Forelimb muscle (tissue), 1 donor: ENCODE results near the gene SLC1A2. TPM values are rescaled to one million over a fixed set of nuclear protein-coding genes. Genes with fewer than 3 reads are reported as not detected.

ENCODE experiments used
- DNase-seq: peaks from one replicate; pipeline ENCODE4 v3.0.0-alpha.2; 2013; ENCODE audit warnings: low read depth
- polyA plus RNA-seq: library from polyadenylated mRNA; unstranded; fragments of 120-200 nt; gene quantifications from one replicate; pipeline ENCODE4 v1.2.1, GENCODE V29; 2013; ENCODE audit not compliant: insufficient read length

The SLC1A2 gene
- polyA plus RNA-seq, 1 donor, result 0.99 TPM

GRCh38 chr11:35303596-35304385 lies 115.6 kb downstream of the SLC1A2 start:
- DNase-seq, result no peak

DNA sequence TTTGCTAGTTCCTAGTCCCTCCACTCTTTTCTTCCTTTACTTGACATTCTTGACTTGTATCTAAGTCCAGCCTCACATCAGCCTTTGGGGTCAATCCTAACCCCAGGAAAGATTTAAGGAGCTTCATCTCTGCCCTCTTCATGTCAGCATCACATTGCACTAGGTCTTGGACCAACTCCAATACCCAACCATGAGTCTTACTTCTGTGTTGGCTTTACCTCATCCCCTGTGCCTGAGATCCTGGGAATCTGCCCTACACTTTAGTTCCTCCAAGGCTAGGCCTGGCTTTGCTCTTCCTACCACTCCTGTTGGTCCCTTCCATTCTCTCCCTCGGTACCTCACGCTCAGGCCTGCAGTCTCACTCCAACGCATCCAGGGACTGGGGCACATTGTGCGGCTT lies 117.0 kb downstream of the SLC1A2 start:
- no peak for DNase-seq

GRCh38 chr11:35298369-35298768 lies 121.0 kb downstream of the SLC1A2 start:
- no peak for DNase-seq

DNA sequence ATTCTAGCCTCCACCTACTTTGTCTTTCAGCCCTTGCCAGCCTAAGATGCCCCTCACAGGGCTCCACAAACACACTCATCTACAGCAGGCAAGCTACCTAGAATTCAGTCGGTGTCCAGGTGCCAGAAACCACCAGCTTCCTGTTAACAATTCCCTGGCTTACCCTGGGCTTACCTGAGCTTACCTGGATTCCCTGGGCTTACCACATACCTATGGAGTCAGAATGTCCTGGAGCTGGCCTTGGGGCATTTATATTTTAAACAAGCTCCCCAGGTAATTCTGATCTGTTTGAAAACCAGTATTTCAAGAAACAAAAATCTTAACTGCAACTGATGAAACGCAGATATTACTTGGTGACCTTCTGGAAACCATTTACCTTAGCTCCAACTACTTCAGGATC lies 123.6 kb downstream of the SLC1A2 start:
- DNase-seq, result no peak

GRCh38 chr11:35293699-35294098 lies 125.7 kb downstream of the SLC1A2 start:
- DNase-seq, result no peak

DNA sequence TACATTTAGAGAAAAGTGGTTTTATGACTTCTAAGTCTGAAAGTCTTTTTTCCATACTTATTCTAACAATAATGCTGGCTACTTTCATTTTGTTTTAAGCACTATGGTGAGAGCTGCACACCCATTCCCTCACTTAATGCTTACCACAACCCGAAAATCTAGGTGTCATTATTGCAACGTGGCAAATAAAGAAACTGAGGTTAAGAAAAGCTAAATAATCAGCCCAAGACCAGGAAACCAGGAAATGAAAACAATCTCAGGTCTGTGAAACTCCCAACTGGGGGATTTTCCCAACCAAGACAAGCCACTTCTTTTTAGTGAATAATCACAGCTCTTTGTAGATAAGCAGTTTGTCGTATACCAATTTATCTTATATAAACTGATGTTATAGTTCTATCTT lies 126.3 kb downstream of the SLC1A2 start:
- DNase-seq, result no peak

DNA sequence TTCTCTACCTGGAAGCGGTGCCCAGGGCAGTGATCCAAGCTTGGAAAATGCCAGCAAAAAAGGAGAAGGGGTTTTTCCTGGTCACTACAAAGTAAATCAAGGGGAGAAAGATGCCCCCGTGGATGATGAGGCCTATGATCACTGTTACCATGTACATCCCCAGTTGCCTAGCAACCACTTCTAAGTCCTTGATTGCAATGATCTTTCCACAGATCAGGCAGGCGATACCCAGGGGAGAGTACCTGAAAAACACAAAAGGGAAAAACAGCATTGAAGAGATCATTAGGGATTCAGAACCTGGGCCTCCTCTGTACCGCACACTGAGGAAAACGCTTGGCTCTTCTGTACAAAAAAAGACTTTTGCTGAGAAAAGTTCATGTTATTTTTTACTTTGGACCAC lies 127.1 kb downstream of the SLC1A2 start:
- DNase-seq, result no peak

GRCh38 chr11:35290876-35291275 lies 128.5 kb downstream of the SLC1A2 start:
- DNase-seq, result no peak

- no peak for DNase-seq
These were observed 129.5 kb downstream of the SLC1A2 start for GRCh38 chr11:35289821-35290220.

DNA sequence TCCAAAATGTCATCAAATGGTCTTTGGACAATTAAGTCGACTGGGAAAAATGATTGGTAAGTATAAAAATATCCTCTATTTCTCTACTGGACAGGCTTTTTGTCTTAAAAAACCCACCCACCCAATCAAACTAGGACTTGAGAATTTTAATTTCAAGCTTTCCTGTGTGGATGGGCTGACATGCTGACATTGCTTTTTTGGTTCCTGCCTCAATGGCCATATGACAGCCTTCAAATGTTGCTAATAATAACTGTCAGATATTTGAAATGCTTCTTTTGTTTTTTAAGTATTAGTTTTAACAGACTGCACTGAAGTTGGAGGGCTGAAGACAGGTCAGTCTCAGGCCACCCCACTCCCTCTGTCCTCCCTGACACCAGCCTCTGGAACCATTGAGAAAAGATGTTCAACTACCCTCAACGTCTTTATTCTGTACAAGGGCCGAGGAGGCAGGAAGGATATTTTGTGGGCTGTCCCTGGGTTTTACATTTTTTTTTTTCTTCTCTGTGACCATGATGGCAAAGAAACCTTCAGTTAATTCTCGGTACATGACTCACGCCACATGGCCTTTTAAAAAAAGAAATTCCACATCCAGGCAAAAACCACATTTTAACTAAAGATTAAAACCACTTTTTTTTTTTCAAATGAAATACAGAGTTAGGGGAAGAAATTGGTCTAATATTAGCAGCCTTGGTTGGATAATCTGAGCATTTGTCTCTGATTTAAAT lies 130.4 kb downstream of the SLC1A2 start:
- DNase-seq, result no peak

DNA sequence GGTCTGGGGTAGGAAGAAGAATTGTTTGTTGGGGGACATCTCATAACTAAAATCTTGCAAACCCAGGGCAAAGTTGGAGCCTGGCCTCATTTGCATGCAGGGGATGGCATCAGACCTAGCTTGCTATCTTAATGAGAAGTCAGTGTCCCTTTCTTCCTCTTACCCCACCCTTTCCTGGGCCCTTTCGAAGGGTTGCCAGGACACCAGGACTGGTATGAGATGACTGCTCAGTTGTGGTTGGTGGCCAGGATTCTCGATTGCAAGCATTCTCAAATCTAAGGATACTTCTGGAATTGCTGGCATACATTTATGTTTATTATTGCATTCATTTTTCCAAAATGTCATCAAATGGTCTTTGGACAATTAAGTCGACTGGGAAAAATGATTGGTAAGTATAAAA lies 131.0 kb downstream of the SLC1A2 start:
- DNase-seq, result no peak

- DNase-seq, result no peak
These were observed 131.9 kb downstream of the SLC1A2 start for GRCh38 chr11:35287344-35287890.

- no peak for DNase-seq
These were observed 133.2 kb downstream of the SLC1A2 start for GRCh38 chr11:35286126-35286525.

- DNase-seq, result no peak
These were observed 133.9 kb downstream of the SLC1A2 start for GRCh38 chr11:35285471-35285870.

DNA sequence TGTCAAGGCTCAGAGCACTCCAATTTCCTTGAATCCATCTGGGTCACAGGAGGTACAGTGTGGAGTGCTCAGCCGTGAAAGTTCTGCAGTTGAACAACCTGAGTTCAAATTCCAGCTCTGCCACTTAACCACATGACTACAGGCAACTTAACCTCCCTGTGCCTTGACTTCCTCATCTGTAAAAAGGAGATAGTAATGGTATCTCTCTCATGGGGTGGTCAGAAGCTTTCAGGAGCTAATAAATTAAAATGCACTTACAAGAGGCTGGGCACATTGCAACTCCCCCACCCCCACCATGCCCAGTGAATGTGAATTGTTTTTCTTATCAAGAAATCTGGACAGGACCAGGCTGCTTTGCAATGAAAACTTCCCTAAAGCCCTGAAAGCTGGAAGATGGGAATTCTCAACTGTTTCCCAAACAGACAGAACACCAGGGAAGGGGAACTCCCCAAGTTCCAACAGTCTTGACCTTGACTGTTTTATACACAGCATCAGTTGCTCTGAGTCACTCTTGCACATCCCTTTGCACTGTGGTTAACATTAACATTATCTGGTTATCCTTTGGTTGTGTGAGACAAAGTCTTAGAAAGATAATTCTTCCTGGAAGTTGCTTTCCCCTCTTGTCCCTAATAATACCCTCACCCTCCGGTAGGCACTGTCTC lies 137.0 kb downstream of the SLC1A2 start:
- no peak for DNase-seq

DNA sequence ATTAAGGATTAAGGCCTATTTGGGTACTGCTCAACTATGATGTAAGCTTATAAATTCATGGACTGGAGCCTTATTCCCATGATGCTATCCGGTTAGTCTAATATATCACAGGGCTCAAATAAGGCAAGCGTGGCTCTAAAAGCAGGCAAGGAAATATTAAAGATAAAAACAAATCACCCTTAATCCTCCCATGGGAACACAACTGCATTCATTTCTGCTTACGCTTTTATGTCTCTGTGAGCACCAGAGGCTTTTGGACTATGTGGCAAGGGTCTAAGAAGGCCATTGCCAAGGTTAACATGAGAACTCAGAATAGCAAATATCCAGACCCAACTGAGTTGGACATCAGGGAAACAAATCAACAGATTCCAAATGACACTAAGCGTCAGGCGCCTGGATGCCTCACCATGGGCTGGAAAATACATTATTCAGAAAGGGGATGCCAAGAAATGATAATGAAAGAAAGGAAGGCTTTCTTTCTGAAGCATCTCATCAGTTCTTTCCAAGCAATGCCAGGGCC lies 138.1 kb downstream of the SLC1A2 start:
- DNase-seq, result peak; percentile 53

- DNase-seq, result no peak
These were observed 138.6 kb downstream of the SLC1A2 start for GRCh38 chr11:35280727-35281126.

DNA sequence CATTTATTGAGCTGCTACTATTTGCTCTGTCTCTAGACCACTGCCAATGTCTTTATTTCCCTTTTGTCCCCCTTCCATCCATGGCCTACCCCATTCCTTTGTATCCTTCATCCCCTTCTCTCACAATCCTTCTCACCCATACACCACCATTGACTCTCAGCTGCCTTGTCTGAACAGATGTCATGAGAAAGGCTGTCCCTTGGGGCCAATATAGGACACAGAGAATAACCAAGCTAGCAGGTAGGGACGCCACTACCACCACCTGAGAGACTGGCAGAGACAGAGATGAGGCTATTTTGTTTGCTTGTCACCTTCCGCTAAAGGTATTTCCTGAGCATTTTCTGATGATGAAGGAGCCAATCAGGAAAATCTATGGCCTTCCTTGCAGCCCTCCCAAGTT lies 141.5 kb downstream of the SLC1A2 start:
- no peak for DNase-seq

- DNase-seq, result no peak
These were observed 142.8 kb downstream of the SLC1A2 start for GRCh38 chr11:35276396-35277145.

DNA sequence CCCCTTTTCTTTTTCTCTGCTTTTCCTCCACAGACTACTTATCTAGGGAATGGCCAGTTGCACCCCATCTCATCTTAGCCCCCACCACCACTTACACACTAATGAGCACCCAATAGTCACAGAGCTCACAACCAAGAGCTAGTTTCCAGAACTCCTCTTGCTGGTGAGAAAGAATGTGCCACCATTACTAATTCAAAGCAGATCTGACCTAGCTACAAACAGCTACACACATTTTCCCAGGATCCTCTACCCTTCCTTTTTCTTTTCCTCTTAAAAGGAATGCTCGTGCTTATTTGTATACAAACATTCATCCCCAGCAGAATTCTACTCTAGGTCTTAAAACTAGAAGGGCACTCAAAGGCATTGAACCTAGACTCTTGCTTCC lies 143.6 kb downstream of the SLC1A2 start:
- DNase-seq, result no peak
